Loucy (cell line): ENCODE measurements around the gene PTPRT.

Experiments
- H2AFZ ChIP-seq: fragments of 200-600 bp; sonication (generic); 2 replicates; pipeline ENCODE4 v1.6.0; 2016; ENCODE audit warnings: antibody characterized with exemption, mild to moderate bottlenecking, low read length, moderate library complexity
- H3F3A ChIP-seq: fragments of 200-600 bp; 2 replicates; pipeline ENCODE4 v1.6.0; 2016; ENCODE audit warnings: antibody characterized with exemption, low read depth, mild to moderate bottlenecking
- H3K27me3 ChIP-seq: fragments of 200-600 bp; sonication (generic); 2 replicates; pipeline ENCODE4 v1.6.1; 2014; ENCODE audit warnings: low read length, mild to moderate bottlenecking; ENCODE audit not compliant: insufficient read depth, poor library complexity, severe bottlenecking
- H3K36me3 ChIP-seq: fragments of 200-600 bp; sonication (generic); 2 replicates; pipeline ENCODE4 v1.6.1; 2016; ENCODE audit warnings: low read length; ENCODE audit not compliant: insufficient read depth
- H3K4me1 ChIP-seq: fragments of 200-600 bp; sonication (generic); 2 replicates; pipeline ENCODE4 v1.5.1; 2014; ENCODE audit warnings: low read length, mild to moderate bottlenecking; ENCODE audit not compliant: insufficient read depth, poor library complexity, severe bottlenecking
- H3K4me2 ChIP-seq: fragments of 200-600 bp; sonication (generic); 2 replicates; pipeline ENCODE4 v1.6.0; 2014; ENCODE audit warnings: antibody characterized with exemption, low read length, low read depth, mild to moderate bottlenecking; ENCODE audit not compliant: poor library complexity, severe bottlenecking
- H3K4me3 ChIP-seq: fragments of 200-600 bp; sonication (generic); 2 replicates; pipeline ENCODE4 v1.5.1; 2014; ENCODE audit warnings: low read length, mild to moderate bottlenecking, mixed read lengths; ENCODE audit not compliant: poor library complexity, severe bottlenecking
- H3K79me2 ChIP-seq: fragments of 200-600 bp; sonication (generic); 2 replicates; pipeline ENCODE4 v1.6.1; 2014; ENCODE audit warnings: low read length; ENCODE audit not compliant: insufficient read depth
- H3K9ac ChIP-seq: fragments of 200-600 bp; sonication (generic); 2 replicates; pipeline ENCODE4 v1.6.0; 2014; ENCODE audit warnings: mild to moderate bottlenecking, low read depth, low read length, moderate library complexity; ENCODE audit not compliant: poor library complexity, severe bottlenecking
- H3K9me2 ChIP-seq: fragments of 200-600 bp; sonication (generic); replicated peaks from 2 replicates; pipeline ENCODE4 v1.6.1; 2016; ENCODE audit warnings: low read depth, low read length, mixed read lengths
- H3K9me3 ChIP-seq: fragments of 200-600 bp; sonication (generic); 2 replicates; pipeline ENCODE4 v1.6.1; 2014; ENCODE audit warnings: mild to moderate bottlenecking, antibody characterized with exemption, low read length, low read depth; ENCODE audit not compliant: insufficient read depth
- H4K20me1 ChIP-seq: fragments of 200-600 bp; sonication (generic); 2 replicates; pipeline ENCODE4 v1.6.0; 2014; ENCODE audit warnings: antibody characterized with exemption, low read length, mild to moderate bottlenecking; ENCODE audit not compliant: insufficient read depth, poor library complexity, severe bottlenecking
- EZH2phosphoT487 ChIP-seq: fragments of 200-600 bp; IDR thresholded peaks from 2 replicates; pipeline ENCODE4 v1.6.1; 2018; ENCODE audit warnings: antibody characterized with exemption, mild to moderate bottlenecking, moderate library complexity, borderline replicate concordance
- TF ChIP-seq, protein P1 (sequence below): fragments of 200-600 bp; sonication (generic); conservative IDR thresholded peaks from 2 replicates; pipeline ENCODE4 v1.5.1; 2014; ENCODE audit warnings: mild to moderate bottlenecking, antibody characterized with exemption, low read length

PTPRT gene

DNA sequence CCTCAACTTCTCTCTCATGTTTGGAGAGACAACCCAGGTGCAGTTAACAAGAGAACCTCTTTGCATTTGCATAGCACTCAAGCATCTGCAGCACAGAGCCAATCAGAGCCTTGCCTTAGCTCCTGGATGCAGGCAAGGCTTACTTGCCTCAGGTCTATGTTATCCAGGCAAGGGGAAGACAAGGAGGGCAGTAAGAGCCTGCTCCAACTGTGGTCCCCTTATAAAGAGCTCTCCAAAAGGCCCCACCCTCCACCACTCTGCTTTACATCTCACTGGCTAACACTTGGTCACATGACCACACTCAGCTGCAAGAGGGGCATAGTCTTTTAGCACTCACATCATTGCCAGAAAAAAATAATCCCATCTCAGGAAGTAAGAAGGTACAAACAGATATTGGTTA lies 540.0 kb downstream of the PTPRT start:
- H3K9ac ChIP-seq: no peak overlapping the region
- no peaks in the 10 kb centered on the region for H3K79me2 ChIP-seq
- H3K9me3 ChIP-seq: peaks cover 5% of the 10 kb centered on the region; the same call in 1 of the 2 replicates
- no peaks in the 10 kb centered on the region for H3F3A ChIP-seq
- no peak overlapping the region for H3K4me3 ChIP-seq
- no peaks in the 10 kb centered on the region for H3K27me3 ChIP-seq
- no peaks in the 10 kb centered on the region for H3K36me3 ChIP-seq
- no peaks in the 10 kb centered on the region for H3K9me2 ChIP-seq
- TF ChIP-seq, protein P1, sequence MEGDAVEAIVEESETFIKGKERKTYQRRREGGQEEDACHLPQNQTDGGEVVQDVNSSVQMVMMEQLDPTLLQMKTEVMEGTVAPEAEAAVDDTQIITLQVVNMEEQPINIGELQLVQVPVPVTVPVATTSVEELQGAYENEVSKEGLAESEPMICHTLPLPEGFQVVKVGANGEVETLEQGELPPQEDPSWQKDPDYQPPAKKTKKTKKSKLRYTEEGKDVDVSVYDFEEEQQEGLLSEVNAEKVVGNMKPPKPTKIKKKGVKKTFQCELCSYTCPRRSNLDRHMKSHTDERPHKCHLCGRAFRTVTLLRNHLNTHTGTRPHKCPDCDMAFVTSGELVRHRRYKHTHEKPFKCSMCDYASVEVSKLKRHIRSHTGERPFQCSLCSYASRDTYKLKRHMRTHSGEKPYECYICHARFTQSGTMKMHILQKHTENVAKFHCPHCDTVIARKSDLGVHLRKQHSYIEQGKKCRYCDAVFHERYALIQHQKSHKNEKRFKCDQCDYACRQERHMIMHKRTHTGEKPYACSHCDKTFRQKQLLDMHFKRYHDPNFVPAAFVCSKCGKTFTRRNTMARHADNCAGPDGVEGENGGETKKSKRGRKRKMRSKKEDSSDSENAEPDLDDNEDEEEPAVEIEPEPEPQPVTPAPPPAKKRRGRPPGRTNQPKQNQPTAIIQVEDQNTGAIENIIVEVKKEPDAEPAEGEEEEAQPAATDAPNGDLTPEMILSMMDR: no peak
- TF ChIP-seq EZH2phosphoT487: no peak
- H4K20me1 ChIP-seq: no peaks in the 10 kb centered on the region
- H3K4me2 ChIP-seq: no peak overlapping the region
- no peak overlapping the region for H2AFZ ChIP-seq
- no peaks in the 10 kb centered on the region for H3K4me1 ChIP-seq

DNA sequence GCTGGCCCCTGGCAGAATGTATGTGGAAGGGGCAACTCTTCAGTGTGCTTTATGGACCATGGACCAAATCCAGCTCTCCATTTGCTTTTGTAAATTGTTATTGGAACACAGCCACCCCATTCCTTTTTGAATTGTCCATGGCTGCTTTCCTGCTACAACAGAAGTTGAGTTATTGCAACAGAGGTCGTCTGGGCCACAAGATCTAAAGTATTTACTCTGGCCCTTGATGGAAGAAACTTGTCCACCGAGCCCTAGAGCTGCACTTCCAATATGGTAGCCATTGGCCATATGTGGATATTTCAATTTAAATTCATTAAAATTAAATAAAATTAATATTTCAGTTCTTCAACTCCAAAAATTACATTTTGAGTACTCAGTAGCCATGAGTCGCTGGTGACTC lies 543.5 kb downstream of the PTPRT start:
- H3K9me3 ChIP-seq: peaks cover 5% of the 10 kb centered on the region; the same call in 1 of the 2 replicates
- H3K79me2 ChIP-seq: no peaks in the 10 kb centered on the region
- H3K27me3 ChIP-seq: no peaks in the 10 kb centered on the region
- H3K9me2 ChIP-seq: no peaks in the 10 kb centered on the region
- H4K20me1 ChIP-seq: no peaks in the 10 kb centered on the region
- H3K9ac ChIP-seq: no peak overlapping the region
- no peaks in the 10 kb centered on the region for H3K4me1 ChIP-seq
- H3K36me3 ChIP-seq: no peaks in the 10 kb centered on the region
- no peak overlapping the region for H3K4me2 ChIP-seq
- no peak overlapping the region for H3K4me3 ChIP-seq
- no peak for TF ChIP-seq EZH2phosphoT487
- TF ChIP-seq, protein P1: no peak
- no peaks in the 10 kb centered on the region for H3F3A ChIP-seq
- no peak overlapping the region for H2AFZ ChIP-seq

DNA sequence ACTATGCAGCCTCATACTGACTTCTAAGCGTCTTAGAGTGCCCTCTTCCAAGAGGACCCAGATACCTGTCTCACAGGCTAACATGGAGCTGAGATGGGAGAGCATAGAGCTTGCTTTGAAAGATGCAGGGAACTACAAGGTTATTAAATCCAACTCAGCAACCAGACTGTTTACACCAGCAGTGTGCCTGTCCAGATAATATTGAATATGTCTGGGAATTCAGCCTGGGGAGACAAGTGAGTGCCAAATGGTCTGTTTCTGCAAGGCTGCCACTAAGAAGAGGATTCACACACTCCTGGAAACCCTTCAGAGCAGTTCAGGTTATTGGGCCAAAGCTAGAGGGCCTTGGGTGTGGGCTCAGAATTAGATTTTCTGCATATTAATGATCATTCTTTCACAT lies 547.8 kb downstream of the PTPRT start:
- Histone ChIP-seq H3K79me2 (no peaks in the 10 kb centered on the region), H3K4me3 (no peak overlapping the region), H3F3A (no peaks in the 10 kb centered on the region), H3K4me2 (no peak overlapping the region), H3K9me3 (no peaks in the 10 kb centered on the region; the same call in 1 of the 2 replicates), H4K20me1 (no peaks in the 10 kb centered on the region), H3K4me1 (no peaks in the 10 kb centered on the region), H3K9me2 (no peaks in the 10 kb centered on the region), H3K36me3 (no peaks in the 10 kb centered on the region), H2AFZ (no peak overlapping the region), H3K27me3 (no peaks in the 10 kb centered on the region), H3K9ac (no peak overlapping the region)
- TF ChIP-seq, protein P1: no peak
- TF ChIP-seq EZH2phosphoT487: no peak
